ENCODE data around the gene MAFF.
"Not testable (repeated sequence)": the region's sequence is repeated elsewhere in the genome, so short reads cannot be mapped to it uniquely, and the experiment has no call there.

MAFF gene

DNA sequence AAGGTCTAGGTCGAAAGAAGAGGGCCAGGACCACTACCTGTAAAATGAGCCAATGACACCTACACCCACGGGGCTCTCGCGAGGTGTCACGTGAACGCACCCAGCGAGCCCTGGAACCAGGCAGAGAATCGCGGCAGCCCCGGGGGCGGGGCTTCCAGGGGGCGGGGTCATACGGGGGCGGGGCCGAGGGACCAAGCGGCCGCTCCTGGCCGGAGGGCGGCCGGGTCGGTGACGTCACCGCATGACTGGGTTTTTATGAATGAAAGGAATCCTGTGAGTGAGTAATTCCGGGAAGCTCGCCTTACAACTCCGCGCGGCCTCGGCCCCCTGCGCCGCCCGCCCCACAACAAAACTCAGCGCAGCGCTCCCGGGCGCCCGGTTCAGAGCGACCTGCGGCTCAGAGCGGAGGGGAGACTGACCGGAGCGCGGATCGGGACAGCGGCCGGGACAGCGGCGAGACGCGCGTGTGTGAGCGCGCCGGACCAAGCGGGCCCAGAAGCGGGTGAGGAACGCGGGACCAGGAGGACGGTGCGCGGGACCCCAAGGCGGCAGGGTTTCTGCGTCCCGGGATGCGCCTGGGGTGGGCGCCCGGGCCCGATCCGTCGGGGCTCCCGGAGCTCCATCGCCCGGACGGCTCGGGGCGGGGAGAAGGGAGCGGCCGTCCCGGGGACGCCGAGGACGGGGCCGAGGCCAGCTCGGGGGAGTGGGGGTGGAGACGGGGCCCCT lies at the start of gene MAFF:
Gene MAFF, plus strand, starts transcription at position 284 of the 726 bp plus-strand sequence. CDS start 11,860 bp downstream, outside the sequence.
- peak; percentile 99 for DNase-seq (ENCODE audit: low read depth)
- H3K27me3 ChIP-seq (replicated peaks; ENCODE audit: control insufficient read depth, insufficient read depth, low read length) = no peaks in the 10 kb centered on the region

DNA sequence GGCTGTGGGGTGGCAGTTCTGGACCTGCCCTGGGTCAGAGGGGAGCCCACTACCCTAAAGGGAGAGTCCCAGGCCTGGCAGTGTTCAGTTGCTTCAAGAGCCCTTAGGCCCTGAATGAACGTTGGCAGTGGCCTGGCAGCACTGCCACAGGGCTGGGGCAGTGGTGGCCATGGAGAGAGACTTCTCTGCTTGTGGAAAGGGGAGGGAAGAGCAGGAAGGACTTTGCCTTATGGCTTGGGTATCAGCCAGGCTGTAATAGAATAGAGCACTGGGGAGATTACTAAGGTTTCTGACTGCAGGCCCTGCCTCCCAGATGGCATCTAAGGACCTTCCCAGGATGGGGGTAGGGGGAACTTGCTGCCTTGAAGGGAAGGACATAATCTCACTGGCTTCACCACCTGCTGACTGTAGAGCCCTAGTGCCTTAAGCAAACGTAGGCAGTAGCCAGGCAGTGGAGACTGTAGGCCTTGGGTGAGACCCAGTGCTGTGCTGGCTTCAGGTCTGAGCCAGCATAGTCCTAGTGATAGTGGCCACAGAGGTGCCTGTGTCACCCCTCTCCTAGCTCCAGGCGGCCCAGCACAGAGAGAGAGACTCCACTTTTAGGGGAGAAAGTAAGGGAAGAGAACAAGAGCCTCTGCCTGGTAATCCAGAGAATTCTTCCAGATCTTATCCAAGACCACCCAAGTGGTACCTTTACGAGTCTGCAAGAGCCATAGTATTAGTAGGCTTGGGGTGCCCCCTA lies 47.8 kb upstream of the MAFF start:
- no peak for DNase-seq (ENCODE audit: low read depth)
- no peak overlapping the region for H3K4me3 ChIP-seq (ENCODE audit: low read length)

More for the DNA sequence above, at the start of gene MAFF:
- Histone ChIP-seq H3K9me3 (ENCODE audit: control insufficient read depth, low read length) (no peaks in the 10 kb centered on the region), H3K9ac (ENCODE audit: low read length) (peak within 1 kb of the TSS; percentile 87), H3K36me3 (ENCODE audit: control insufficient read depth, insufficient read depth, low read length, severe bottlenecking) (no peaks in the 10 kb centered on the region), H3K4me3 (ENCODE audit: low read length) (peak within 1 kb of the TSS; percentile 85), H3K4me1 (ENCODE audit: control insufficient read depth, insufficient read depth, low read length) (peaks cover 35% of the 10 kb centered on the region)

DNA sequence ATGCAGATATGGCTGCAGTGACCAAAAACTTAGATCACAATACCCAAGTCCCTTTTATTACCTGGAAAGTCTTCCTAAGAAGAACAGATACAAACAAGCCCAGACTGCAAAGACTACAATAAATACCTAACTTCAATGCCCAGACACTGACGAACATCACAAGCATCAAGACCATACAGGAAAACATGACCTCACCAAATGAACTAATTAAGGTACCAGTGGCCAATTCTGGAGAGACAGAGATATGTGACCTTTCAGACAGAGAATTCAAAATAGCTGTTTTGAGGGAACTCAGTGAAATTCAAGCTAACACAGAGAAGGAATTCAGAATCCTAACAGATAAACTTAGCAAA lies 47.3 kb upstream of the MAFF start:
- H3K27me3 ChIP-seq (replicated peaks; ENCODE audit: control insufficient read depth, insufficient read depth, low read length); H3K9ac ChIP-seq (ENCODE audit: low read length); H3K4me3 ChIP-seq (ENCODE audit: low read length); H3K9me3 ChIP-seq (ENCODE audit: control insufficient read depth, low read length); H3K4me1 ChIP-seq (ENCODE audit: control insufficient read depth, insufficient read depth, low read length); H3K36me3 ChIP-seq (ENCODE audit: control insufficient read depth, insufficient read depth, low read length, severe bottlenecking); DNase-seq (ENCODE audit: low read depth): not testable (repeated sequence)

More for the DNA sequence above, 47.8 kb upstream of the MAFF start:
- no peaks in the 10 kb centered on the region for H3K27me3 ChIP-seq (replicated peaks; ENCODE audit: control insufficient read depth, insufficient read depth, low read length)
- H3K36me3 ChIP-seq (ENCODE audit: control insufficient read depth, insufficient read depth, low read length, severe bottlenecking) = no peaks in the 10 kb centered on the region
- no peaks in the 10 kb centered on the region for H3K9me3 ChIP-seq (ENCODE audit: control insufficient read depth, low read length)
- H3K9ac ChIP-seq (ENCODE audit: low read length) = no peak overlapping the region
- no peaks in the 10 kb centered on the region for H3K4me1 ChIP-seq (ENCODE audit: control insufficient read depth, insufficient read depth, low read length)

DNA sequence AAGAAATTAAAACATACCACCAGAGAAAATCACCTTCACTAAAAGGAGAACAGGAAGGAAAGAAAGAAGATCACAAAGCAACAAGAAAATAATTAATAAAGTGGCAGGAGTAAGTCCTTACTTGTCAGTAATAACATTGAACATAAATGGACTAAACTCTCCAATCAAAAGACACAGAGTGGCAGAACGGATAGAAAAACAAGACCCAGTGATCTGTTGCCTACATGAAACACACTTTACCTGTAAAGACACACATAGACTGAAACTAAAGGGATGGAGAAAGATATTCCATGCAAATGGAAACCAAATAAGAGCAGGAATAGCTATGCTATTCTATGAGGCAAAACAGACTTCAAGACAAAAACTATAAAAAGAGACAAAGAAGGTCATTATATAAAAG lies 46.1 kb upstream of the MAFF start:
- no peak overlapping the region for H3K4me3 ChIP-seq (ENCODE audit: low read length)
- H3K9me3 ChIP-seq (ENCODE audit: control insufficient read depth, low read length) = no peaks in the 10 kb centered on the region
- H3K27me3 ChIP-seq (replicated peaks; ENCODE audit: control insufficient read depth, insufficient read depth, low read length) = no peaks in the 10 kb centered on the region
- no peaks in the 10 kb centered on the region for H3K36me3 ChIP-seq (ENCODE audit: control insufficient read depth, insufficient read depth, low read length, severe bottlenecking)
- no peaks in the 10 kb centered on the region for H3K4me1 ChIP-seq (ENCODE audit: control insufficient read depth, insufficient read depth, low read length)
- no peak for DNase-seq (ENCODE audit: low read depth)
- H3K9ac ChIP-seq (ENCODE audit: low read length) = no peak overlapping the region

DNA sequence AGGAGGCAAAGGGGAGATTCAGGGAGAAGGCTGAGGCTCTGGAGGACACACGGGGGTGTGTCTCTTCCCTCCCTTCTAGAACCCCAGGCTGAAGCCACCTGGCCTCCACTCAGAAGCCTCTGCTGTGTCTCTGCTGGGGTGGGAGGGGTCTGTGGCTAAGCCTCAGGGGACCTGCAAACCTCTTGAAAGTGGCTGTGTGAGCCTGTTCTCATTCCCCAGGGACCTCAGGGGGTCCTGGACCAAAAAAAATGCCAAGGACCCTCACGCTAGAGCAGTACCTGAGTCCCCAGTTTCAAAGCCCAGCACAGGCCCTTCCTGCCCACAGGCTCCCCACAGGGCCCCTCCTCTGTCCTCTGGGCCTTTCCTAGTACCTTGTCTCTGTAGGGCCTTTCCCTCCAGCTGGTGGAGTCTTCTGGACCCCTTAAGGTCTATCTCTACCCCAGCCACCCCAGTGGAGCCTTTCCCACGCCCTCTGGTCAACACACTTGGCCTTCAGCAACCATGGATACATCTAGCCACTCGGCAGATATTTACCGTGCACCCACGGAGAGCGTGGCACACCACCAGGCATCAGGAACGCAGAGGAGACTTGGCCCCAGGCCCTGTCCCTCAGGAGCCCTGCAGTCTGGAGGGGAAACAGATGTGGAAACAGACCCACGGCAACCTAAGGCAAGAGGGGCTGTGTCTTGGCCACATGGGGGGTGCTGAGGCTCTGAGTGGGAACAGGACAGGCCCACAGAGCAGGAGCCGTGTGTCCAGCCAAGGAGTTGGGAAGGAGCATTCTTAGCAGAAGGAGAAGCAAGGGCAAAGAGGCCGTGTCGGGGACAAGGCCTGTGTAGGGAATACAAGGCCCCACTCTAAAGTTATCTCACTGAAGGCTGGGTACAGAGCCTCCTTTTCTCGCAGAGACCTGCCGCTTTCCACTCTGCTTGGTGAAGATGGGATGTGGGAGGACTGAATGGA lies 38.6 kb upstream of the MAFF start:
- H3K9ac ChIP-seq (ENCODE audit: low read length) = no peak overlapping the region
- no peaks in the 10 kb centered on the region for H3K27me3 ChIP-seq (replicated peaks; ENCODE audit: control insufficient read depth, insufficient read depth, low read length)
- DNase-seq (ENCODE audit: low read depth) = no peak

DNA sequence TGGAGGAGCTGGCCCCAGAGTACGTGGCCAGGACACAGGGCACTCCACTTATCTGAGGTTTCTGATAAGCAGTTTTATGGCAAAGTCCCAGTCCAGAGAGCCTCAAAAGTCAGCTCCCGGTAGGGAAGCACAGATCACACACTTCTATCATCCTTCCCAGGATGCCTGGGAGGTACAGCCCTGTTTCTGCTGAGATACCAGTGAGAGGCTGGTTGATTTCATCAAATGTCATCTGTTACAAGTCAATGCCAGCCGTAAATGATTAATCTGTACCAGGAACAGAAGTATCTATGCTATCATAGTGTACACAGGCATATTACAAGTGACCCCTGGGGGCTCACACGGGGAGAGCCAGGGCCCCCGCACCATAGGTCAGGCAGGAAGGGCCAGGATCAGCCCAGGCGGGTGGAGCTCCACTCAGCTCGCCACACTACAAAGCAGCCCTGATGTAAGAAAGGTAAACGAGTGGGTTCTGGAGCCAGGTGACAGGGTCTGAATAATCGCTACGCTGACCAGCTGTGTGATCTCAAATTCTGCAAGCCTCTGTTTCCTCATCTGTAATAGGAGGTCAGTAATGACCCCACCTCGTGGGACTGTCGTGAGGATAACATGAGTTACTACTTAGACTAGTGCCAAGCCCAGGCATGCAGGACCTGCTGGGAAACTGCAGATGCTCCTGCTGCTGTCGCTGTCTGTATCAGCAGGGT lies 37.8 kb upstream of the MAFF start:
- no peak for DNase-seq (ENCODE audit: low read depth)
- Histone ChIP-seq H3K27me3 (replicated peaks; ENCODE audit: control insufficient read depth, insufficient read depth, low read length) (no peaks in the 10 kb centered on the region), H3K36me3 (ENCODE audit: control insufficient read depth, insufficient read depth, low read length, severe bottlenecking) (peaks cover 4% of the 10 kb centered on the region), H3K4me3 (ENCODE audit: low read length) (no peak overlapping the region), H3K9ac (ENCODE audit: low read length) (no peak overlapping the region), H3K4me1 (ENCODE audit: control insufficient read depth, insufficient read depth, low read length) (peaks cover 4% of the 10 kb centered on the region), H3K9me3 (ENCODE audit: control insufficient read depth, low read length) (no peaks in the 10 kb centered on the region)

More for the DNA sequence above, 38.6 kb upstream of the MAFF start:
- peaks cover 4% of the 10 kb centered on the region for H3K4me1 ChIP-seq (ENCODE audit: control insufficient read depth, insufficient read depth, low read length)
- H3K4me3 ChIP-seq (ENCODE audit: low read length) = no peak overlapping the region
- peaks cover 4% of the 10 kb centered on the region for H3K36me3 ChIP-seq (ENCODE audit: control insufficient read depth, insufficient read depth, low read length, severe bottlenecking)
- H3K9me3 ChIP-seq (ENCODE audit: control insufficient read depth, low read length) = no peaks in the 10 kb centered on the region

DNA sequence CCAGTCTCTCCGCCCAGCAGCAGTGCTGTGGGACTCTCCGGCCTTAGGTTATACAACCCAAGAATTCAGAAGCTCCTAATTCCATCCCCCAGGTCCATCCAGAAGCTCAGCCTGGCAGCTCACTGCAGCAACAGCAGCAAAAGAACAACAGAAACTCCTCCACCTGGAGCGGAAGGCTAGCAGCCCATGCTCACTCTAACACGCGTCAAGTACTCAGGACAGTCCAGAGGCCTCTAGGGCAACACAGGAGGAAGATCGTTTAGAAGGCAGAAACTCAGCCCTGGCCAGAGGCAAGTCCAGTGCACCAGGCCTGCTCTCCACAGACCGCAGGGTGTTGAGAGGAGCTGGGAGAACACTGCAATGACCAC lies 37.3 kb upstream of the MAFF start:
- Histone ChIP-seq H3K36me3 (ENCODE audit: control insufficient read depth, insufficient read depth, low read length, severe bottlenecking) (peaks cover 4% of the 10 kb centered on the region), H3K4me1 (ENCODE audit: control insufficient read depth, insufficient read depth, low read length) (peaks cover 4% of the 10 kb centered on the region), H3K27me3 (replicated peaks; ENCODE audit: control insufficient read depth, insufficient read depth, low read length) (no peaks in the 10 kb centered on the region), H3K4me3 (ENCODE audit: low read length) (no peak overlapping the region), H3K9ac (ENCODE audit: low read length) (no peak overlapping the region), H3K9me3 (ENCODE audit: control insufficient read depth, low read length) (no peaks in the 10 kb centered on the region)
- DNase-seq (ENCODE audit: low read depth) = no peak

DNA sequence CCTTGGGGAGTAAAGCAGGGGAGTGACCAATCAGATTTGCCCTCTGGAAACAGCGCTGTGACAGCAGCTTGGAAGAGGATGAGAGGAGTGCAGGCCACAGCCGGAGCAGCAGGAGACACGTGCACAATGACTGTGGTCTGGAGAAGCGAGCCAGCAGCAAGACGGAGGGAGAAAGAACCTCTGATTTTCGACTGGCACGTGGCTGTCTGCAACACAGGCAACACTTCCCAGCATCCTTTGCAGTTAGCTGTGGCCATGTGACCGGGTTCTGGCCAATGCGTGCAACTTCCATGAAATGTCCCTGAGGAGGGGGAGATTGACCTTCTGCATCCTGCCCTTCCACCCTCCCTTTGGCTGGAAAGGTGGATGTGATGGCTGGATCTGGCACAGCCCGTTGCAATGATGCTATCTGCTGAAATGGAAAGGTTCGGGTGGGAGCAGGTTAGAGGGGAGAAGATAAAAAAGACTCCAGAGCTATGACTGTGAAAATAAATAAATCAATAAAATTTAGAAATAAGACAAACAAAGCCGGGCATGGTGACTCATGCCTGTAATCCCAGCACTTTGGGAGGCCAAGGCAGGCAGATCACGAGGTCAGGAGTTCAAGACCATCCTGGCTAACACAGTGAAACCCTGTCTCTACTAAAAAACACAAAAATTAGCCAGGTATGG lies 35.7 kb upstream of the MAFF start:
- H3K9me3 ChIP-seq (ENCODE audit: control insufficient read depth, low read length) = no peaks in the 10 kb centered on the region
- no peaks in the 10 kb centered on the region for H3K27me3 ChIP-seq (replicated peaks; ENCODE audit: control insufficient read depth, insufficient read depth, low read length)
- H3K4me3 ChIP-seq (ENCODE audit: low read length) = no peak overlapping the region
- H3K4me1 ChIP-seq (ENCODE audit: control insufficient read depth, insufficient read depth, low read length) = peaks cover 4% of the 10 kb centered on the region
- DNase-seq (ENCODE audit: low read depth) = no peak
- peaks cover 4% of the 10 kb centered on the region for H3K36me3 ChIP-seq (ENCODE audit: control insufficient read depth, insufficient read depth, low read length, severe bottlenecking)
- no peak overlapping the region for H3K9ac ChIP-seq (ENCODE audit: low read length)

DNA sequence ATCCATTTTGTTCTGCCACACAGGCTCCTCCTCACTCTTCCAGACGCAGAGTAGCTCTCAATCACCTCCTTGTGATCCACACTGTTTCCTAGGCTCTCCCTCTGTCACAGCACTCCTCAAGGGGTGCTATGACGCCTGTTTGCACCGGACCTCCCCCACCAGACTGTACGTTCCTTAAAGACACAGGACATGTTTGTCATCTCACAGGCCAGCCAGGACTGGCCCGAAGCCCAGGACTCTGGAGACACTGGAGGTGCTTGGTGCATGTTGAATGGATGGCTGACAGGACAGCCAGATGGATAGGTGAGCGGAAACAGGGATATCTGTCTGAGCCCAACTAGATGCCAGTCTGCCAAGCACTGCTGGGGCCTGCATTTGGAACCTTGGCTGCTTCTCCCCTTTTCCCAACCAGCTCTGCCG lies 33.8 kb upstream of the MAFF start:
- Histone ChIP-seq H3K4me1 (ENCODE audit: control insufficient read depth, insufficient read depth, low read length) (peaks cover 9% of the 10 kb centered on the region), H3K36me3 (ENCODE audit: control insufficient read depth, insufficient read depth, low read length, severe bottlenecking) (peaks cover 4% of the 10 kb centered on the region), H3K9ac (ENCODE audit: low read length) (no peak overlapping the region), H3K9me3 (ENCODE audit: control insufficient read depth, low read length) (no peaks in the 10 kb centered on the region), H3K4me3 (ENCODE audit: low read length) (no peak overlapping the region), H3K27me3 (replicated peaks; ENCODE audit: control insufficient read depth, insufficient read depth, low read length) (no peaks in the 10 kb centered on the region)
- no peak for DNase-seq (ENCODE audit: low read depth)

DNA sequence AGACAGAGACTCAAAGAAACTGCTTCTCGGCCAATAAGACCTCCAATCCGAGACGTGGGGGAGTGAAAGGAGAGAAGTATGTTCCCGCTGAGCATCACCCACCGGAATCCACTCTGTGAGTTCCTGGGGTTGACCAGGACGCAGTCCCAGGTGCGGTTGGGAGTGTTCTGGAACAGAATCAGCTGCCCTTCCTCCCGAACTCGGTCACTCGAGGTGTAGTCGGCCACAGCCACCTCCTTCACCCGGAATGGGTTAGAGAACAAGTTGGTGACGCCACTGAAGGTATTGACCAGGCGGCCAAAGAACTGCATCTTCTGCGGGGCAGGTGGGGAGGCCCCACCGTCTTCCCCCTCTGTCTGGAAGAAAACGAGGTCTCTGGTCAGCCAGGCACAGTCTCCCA lies 32.7 kb upstream of the MAFF start:
- no peaks in the 10 kb centered on the region for H3K9me3 ChIP-seq (ENCODE audit: control insufficient read depth, low read length)
- H3K9ac ChIP-seq (ENCODE audit: low read length) = no peak overlapping the region
- no peak overlapping the region for H3K4me3 ChIP-seq (ENCODE audit: low read length)
- no peaks in the 10 kb centered on the region for H3K27me3 ChIP-seq (replicated peaks; ENCODE audit: control insufficient read depth, insufficient read depth, low read length)
- peaks cover 10% of the 10 kb centered on the region for H3K4me1 ChIP-seq (ENCODE audit: control insufficient read depth, insufficient read depth, low read length)
- H3K36me3 ChIP-seq (ENCODE audit: control insufficient read depth, insufficient read depth, low read length, severe bottlenecking) = peaks cover 4% of the 10 kb centered on the region
- DNase-seq (ENCODE audit: low read depth) = no peak

All from adipocyte (in vitro differentiated cells).